Thyroid gland (tissue), 4 donors: ENCODE results near the gene WARS2. TPM values are rescaled to one million over a fixed set of nuclear protein-coding genes. Genes with fewer than 3 reads are reported as not detected.

ENCODE experiments used
- DNase-seq, 2 donors: peaks; one replicate each; pipeline ENCODE4 v3.0.0-alpha.2; 2019
- H3K27ac ChIP-seq, 3 donors: fragments of 200-600 bp; sonication (generic); 1 replicate in 2 of 3; 2 replicates in 1 of 3; pipeline ENCODE4 v1.5.1; 2016 to 2019; ENCODE audit warnings: mild to moderate bottlenecking in 1 of 3, moderate library complexity in 1 of 3
- H3K27me3 ChIP-seq: fragments of 200-600 bp; sonication (generic); one replicate; pipeline ENCODE4 v1.5.1; 2019
- H3K36me3 ChIP-seq, 2 donors: fragments of 200-600 bp; sonication (generic); one replicate each; pipeline ENCODE4 v1.5.1; 2016 to 2019
- H3K4me1 ChIP-seq, 2 donors: fragments of 200-600 bp; sonication (generic); one replicate each; pipeline ENCODE4 v1.5.1; 2017 to 2019
- H3K4me3 ChIP-seq, 3 donors: fragments of 200-600 bp; sonication (generic); replicated peaks in 1 of 3; 1 replicate in 2 of 3; 2 replicates in 1 of 3; pipeline ENCODE4 v1.5.1; 2016; ENCODE audit warnings: mild to moderate bottlenecking in 1 of 3
- H3K9me3 ChIP-seq: fragments of 200-600 bp; sonication (generic); one replicate; pipeline ENCODE4 v1.5.1; 2017
- CTCF ChIP-seq, 6 experiments: fragments of 200-600 bp in 3 of 6; fragments of 450-650 bp in 3 of 6; sonication (generic) in 3 of 6; IDR thresholded peaks; one replicate each; pipeline ENCODE4 v1.5.1; 2016 to 2019; ENCODE audit warnings: antibody characterized with exemption in 6 of 6, mild to moderate bottlenecking in 2 of 6, inconsistent platforms in 1 of 6, moderate library complexity in 1 of 6
- POLR2A ChIP-seq, 2 donors: fragments of 450-650 bp; IDR thresholded peaks; one replicate each; pipeline ENCODE4 v1.6.1; 2017; ENCODE audit warnings: antibody characterized with exemption in 2 of 2, mild to moderate bottlenecking in 2 of 2, moderate library complexity in 1 of 2
- WGBS, 2 donors: methylation state at CpG; one replicate each; pipeline ENCODE4 v1.1.5; 2017; 5-methylcytosine and 5-hydroxymethylcytosine counted together
- intact Hi-C: fragments of 100-400 bp; cut with DNase I; formaldehyde crosslinking; loops from one replicate; pipeline ENCODE4 v1.15.1; 2023
- total RNA-seq, 4 donors: library from RNA; depleted of rRNA; stranded (reverse); fragments of >200 nt; gene quantifications; one replicate each; pipeline ENCODE4 v1.2.3, GENCODE V29; 2016

WARS2 gene
- total RNA-seq, 4 donors from 2014 or later, result 21.4 to 35.1 (median 26.2) TPM

- no peak for DNase-seq
- Histone ChIP-seq H3K4me1 (peaks cover 7 to 18% of the 10 kb centered on the region in 2 donors), H3K27ac (no peak overlapping the region), H3K4me3 (no peak overlapping the region), H3K36me3 (no peaks in the 10 kb centered on the region), H3K27me3 (peaks cover 97% of the 10 kb centered on the region), H3K9me3 (no peaks in the 10 kb centered on the region)
- TF ChIP-seq CTCF (IDR thresholded peaks at IDR 0.05) (no peak), POLR2A (IDR thresholded peaks at IDR 0.05) (no peak)
- WGBS, 2 donors, result 22 to 48% methylated on average over 18 to 20 of the region's 22 CpGs
- intact Hi-C loops, result loop anchor here (10.0 kb wide), 1 partner anchor 835 kb away; no protein-coding TSS in a partner anchor
Observed at GRCh38 chr1:118989878-118990378, 150.5 kb downstream of the WARS2 start.

GRCh38 chr1:118989006-118989815 lies 151.2 kb downstream of the WARS2 start:
- TF ChIP-seq CTCF (IDR thresholded peaks at IDR 0.05) (no peak), POLR2A (IDR thresholded peaks at IDR 0.05) (no peak)
- Histone ChIP-seq H3K36me3 (no peaks in the 10 kb centered on the region), H3K27ac (no peak overlapping the region), H3K4me3 (no peak overlapping the region), H3K27me3 (peaks cover 91% of the 10 kb centered on the region), H3K9me3 (no peaks in the 10 kb centered on the region), H3K4me1 (peaks cover 14 to 25% of the 10 kb centered on the region in 2 donors)
- intact Hi-C loops, result no loop called here
- no peak for DNase-seq
- 27 to 28% methylated on average over 44 of the region's 44 CpGs for WGBS, 2 donors

- Histone ChIP-seq H3K27me3 (peaks cover 87% of the 10 kb centered on the region), H3K27ac (peak within 1 kb of the TSS in 2 of 3 donors; percentile 29 to 41), H3K4me3 (peak within 1 kb of the TSS in 2 of 3 donors; percentile 12 to 28), H3K9me3 (no peaks in the 10 kb centered on the region), H3K4me1 (peaks cover 15 to 29% of the 10 kb centered on the region in 2 donors), H3K36me3 (no peaks in the 10 kb centered on the region)
- intact Hi-C loops, result no loop called here
- WGBS, 2 donors, result 15 to 19% methylated on average over 31 of the region's 31 CpGs
- no peak for DNase-seq
- TF ChIP-seq POLR2A (IDR thresholded peaks at IDR 0.05) (no peak), CTCF (IDR thresholded peaks at IDR 0.05) (no peak)
Observed at GRCh38 chr1:118988186-118989005, 152.1 kb downstream of the WARS2 start, which contains the start of gene TBX15. Gene TBX15 (minus strand): TSS chr1:118988343. CDS start chr1:118987795, 548 bp downstream.

- intact Hi-C loops, result no loop called here
- H3K27ac ChIP-seq, result peak overlapping the region in 2 of 3 donors; percentile 29 to 41
- no peak for DNase-seq
Observed at GRCh38 chr1:118987468-118988185, 152.8 kb downstream of the WARS2 start.

More at GRCh38 chr1:118987468-118988185, 152.8 kb downstream of the WARS2 start:
- no peaks in the 10 kb centered on the region for H3K9me3 ChIP-seq
- no peaks in the 10 kb centered on the region for H3K36me3 ChIP-seq
- WGBS, 2 donors, result 2 to 7% methylated on average over 57 to 64 of the region's 65 CpGs
- peaks cover 15 to 29% of the 10 kb centered on the region in 2 donors for H3K4me1 ChIP-seq
- TF ChIP-seq POLR2A (IDR thresholded peaks at IDR 0.05), result no peak
- no peak for TF ChIP-seq CTCF (IDR thresholded peaks at IDR 0.05)
- peak overlapping the region in 2 of 3 donors; percentile 12 to 28 for H3K4me3 ChIP-seq
- H3K27me3 ChIP-seq, result peaks cover 86% of the 10 kb centered on the region
